ENCODE data around the gene COBL.

DNA sequence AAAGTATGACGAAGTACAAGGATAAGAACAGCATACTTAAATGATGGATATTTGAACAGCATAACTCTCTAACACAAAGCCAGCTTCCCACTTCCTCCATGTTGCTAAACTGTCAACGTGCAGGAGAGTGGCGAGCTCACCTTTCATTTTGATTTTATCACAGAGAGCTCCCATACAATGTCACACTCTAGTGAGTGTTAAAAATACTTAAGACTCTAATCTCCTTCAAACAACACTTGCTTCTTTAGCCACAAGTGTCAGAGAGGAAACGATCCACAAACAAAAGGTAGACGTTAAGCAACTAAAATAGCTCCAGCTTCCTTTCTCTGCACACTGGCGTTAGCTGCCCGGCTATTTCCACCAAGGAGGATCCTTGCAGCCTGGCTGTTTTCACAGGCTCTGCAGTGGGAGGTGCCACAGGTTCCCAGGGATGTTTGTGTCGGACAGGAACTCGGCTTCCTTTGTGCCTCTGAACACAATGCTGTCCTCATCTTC, 194.6 kb downstream of the COBL start:
- TF ChIP-seq POLR2A (IDR thresholded peaks at IDR 0.05) = no peak
- peak; percentile 18 for TF ChIP-seq POLR2AphosphoS5 (IDR thresholded peaks at IDR 0.05)
- TF ChIP-seq, protein P1, sequence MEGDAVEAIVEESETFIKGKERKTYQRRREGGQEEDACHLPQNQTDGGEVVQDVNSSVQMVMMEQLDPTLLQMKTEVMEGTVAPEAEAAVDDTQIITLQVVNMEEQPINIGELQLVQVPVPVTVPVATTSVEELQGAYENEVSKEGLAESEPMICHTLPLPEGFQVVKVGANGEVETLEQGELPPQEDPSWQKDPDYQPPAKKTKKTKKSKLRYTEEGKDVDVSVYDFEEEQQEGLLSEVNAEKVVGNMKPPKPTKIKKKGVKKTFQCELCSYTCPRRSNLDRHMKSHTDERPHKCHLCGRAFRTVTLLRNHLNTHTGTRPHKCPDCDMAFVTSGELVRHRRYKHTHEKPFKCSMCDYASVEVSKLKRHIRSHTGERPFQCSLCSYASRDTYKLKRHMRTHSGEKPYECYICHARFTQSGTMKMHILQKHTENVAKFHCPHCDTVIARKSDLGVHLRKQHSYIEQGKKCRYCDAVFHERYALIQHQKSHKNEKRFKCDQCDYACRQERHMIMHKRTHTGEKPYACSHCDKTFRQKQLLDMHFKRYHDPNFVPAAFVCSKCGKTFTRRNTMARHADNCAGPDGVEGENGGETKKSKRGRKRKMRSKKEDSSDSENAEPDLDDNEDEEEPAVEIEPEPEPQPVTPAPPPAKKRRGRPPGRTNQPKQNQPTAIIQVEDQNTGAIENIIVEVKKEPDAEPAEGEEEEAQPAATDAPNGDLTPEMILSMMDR (IDR thresholded peaks at IDR 0.05) = no peak

Data from prostate gland (tissue), 2 donors.